HG03571 (cell line): Measurements from ENCODE around the gene PPP4R4.
"Not testable (repeated sequence)": the region's sequence is repeated elsewhere in the genome, so short reads cannot be mapped to it uniquely, and the experiment has no call there.

Experiments
- ATAC-seq: cut with Tn5 transposase; IDR thresholded peaks from one replicate; pipeline ENCODE4 v1.9.1; 2021; ENCODE audit not compliant: unreplicated experiment

PPP4R4 gene

DNA sequence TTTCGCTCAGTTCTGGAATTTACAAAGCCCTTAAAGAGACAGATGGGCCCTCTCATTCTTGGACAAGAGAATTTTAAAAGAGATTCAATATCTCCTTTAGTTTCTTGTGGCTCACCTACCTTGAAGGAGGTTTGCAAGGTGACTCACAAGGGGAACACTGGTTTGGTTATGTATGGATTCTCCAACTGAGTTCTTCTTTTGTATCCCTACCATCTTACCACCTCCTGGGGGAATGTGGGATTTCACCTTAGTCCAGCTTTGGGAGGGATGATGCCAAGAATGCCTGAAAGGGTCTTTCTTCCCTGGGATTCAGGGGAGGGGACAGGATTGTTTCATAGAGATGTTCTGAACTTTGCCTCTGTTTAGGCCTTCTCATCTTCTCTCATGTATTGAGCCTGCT lies 3.7 kb downstream of the PPP4R4 start:
- ATAC-seq = no peak

DNA sequence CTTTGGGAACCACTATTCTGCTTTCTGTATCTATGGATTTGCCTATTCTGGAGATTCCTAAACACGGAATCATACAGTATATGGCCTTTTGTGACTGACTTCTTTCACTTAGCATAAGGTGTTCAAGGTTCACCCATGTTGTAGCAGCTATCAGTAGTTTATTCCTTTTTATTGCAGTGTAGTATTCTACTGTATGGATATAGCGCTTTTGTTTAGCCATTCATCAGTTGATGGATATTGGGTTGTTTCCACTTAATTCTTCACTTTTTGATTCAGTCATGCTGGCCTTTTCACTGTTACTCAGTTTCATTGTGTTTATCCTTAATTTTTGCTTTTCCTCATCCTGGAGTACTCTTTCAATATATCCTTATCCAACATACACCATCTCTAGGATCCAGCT lies 5.1 kb downstream of the PPP4R4 start:
- ATAC-seq = no peak

DNA sequence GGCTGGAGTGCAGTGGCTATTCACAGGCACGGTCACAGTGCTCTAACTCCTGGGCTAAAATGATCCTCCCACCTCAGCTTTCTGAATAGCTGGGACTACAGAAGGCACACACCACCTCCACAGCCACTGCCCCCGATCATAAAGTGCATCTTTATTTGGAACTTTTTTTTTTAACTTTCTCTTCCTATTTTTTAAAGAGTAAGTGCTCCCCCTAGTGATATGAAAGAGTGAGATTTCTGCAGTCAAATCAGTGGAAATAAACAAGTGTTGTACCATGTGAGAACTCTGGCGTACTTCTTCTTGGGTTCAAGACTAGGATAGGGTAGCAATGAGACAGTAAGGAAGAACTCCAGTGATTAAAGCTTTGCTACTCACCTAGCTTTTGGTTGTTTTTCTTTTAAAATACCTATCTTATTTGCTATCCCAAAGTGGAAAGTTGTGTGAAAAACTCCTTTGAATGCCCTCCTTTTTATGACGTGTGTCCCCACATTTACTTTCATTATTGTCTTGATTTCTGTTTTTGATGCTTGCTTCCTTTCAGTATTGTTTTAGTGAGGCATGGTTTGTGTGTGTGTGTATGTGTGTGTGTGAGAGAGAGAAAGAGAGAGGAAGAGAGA lies 6.6 kb downstream of the PPP4R4 start:
- ATAC-seq = peak; percentile 74

DNA sequence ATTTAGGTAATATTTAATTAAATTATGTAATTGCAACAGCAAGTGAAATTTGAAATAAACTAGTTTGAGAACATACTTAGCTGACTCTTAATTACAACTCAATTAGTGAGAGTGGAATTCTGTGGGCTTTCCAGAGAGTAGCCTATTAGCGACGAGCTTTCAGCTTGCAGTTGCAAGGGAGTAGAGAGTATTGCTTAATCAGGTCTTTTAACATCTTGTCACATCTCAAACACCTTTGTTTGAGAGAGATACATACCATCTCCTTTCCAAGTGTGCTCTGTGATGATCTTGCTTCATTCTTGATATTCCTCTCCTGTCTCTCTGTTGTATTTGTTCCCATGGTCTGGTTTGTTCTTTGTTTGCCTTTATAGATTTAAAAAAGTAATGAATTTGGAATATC lies 7.7 kb downstream of the PPP4R4 start:
- ATAC-seq = no peak

DNA sequence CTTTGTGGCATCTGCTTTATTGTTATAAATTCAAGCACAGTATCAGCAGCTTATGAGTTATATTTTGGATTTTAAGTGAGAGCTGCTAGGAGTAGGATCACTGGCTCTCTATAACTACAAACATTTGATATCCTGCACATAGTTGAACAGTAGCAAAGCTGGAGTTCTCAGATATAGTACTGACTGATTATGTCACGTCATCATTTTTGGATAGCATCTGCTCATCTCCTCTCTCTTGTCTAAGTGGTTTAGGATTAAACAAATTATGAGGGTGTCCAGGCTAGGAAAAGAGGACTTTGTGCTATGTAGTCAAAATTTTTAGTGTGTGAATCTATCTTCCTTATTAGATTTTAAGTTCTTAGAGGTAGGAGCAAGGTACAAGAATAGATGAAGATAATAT lies 18.4 kb downstream of the PPP4R4 start:
- ATAC-seq = no peak

DNA sequence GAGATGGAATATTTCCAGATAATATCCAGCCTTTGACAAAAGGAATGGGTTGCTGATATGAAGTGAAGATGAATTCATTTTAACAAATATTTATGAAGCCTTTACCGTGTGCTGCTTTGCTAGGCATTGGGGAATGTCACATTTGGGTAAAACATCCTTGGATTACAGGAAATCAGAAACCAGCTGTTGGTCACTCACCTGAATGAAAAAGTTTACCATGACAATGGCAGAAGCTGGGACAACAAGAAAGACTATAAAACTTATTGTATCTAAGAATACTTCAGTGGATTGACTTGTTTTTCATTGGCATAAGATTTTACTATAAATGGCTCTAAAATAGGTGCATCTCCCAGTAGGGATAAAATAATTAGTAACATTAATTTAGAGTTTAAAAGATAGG lies 19.7 kb downstream of the PPP4R4 start:
- ATAC-seq = no peak

DNA sequence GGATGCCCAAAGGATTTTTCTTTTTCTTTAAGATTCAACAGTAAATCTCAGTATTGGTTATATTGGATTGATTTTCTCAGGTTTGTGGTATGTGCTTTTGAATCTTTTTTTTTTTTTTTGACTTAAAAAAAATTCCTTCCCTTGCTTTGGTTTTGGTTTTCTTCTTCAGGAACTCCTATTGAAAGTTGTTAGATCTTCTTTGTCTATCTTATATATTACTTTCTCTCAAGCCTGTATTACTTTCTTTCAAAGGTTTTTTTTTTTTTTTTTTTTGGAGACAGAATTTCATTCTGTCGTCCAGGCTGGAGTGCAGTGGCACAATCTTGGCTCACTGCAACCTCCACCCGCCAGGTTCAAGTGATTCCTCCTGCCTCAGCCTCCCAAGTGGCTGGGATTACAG lies 21.9 kb downstream of the PPP4R4 start:
- ATAC-seq = no peak

DNA sequence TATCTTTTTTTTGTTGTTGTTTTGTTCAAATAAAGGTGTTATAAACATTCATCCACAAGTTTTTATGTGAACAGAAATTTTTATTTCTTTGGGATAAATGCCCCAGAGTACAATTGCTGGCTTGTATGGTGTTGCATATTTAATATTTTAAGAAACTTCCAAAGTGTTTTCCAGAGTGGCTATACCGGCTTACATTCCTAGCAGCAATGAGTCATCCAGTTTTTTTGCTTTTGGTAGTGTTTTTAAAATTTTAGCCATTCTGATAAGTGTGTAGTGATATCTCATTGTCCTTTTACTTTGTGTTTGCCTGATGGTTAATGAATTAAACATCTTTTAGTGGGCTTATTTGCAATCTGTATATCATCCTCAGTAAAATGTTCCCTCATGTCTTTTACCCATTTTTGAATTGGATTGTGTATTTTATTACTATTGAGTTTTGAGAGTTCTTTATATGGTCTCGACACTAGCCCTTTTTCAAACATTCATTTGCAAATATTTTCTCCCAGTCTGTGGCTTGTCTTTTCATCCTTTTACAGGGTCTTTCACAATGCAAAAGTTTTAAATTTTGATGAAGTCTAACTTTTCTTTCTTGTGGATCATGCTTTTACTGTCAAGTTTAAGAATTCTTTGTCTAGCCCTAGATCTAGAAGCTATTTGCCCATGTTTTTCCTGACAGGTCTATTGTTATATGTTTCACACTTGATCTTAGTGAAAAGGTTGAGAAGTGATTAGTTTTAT lies 29.5 kb downstream of the PPP4R4 start:
- no peak for ATAC-seq

DNA sequence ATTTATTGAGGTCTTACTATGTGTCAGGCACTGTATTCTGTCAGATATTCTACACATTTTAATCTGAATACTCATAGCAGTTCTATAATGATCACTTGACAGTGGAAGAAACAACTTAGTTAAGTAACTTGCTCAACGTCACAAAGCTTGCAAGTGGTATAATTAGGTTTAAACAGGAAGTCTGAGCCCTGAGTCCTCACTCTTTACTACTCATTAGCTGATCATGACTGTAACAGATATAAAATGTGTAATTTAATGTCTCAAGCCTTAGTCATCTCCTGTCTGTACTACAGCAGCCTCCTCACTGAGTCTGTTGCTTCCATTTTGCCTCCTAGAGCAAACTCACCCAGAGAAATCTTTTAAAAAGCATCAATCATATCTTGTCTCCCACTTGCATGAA lies 38.9 kb downstream of the PPP4R4 start:
- ATAC-seq = no peak

DNA sequence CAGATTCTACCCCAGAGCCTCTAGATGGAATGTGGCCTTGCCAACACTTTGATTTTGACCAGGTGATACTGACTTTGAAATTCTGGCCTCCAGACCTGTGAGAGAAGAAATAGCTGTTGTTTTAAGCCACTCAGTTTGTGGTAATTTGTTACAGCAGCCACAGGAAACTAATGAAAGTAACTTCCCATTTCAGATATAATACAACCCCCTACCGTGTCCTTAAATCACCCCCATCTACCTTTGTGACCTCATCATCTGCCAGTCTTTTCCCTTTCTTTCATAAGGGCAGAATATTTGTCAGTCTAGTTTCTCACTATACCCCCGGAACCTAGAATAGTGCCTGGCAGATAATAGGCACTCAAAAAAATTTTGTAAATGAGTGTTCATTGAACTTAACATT lies 39.6 kb downstream of the PPP4R4 start:
- no peak for ATAC-seq

DNA sequence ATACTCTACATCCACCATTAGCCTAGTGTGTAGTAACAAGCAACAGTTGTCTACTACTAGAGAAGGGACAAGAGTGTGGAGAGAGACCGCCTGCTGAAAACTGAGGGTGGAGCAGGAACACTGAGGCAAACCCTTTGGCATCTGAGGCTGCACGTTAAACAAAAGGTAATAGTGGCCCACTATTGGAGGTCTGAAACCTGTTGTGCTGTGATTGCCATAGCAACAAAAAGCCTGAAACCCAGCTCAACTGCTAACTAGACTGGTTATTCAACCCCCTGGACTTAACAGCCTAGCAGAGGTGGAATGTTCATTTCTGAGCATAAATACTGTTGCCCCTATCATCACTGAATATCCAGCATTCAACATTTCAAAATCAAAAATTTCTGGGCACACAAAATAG lies 43.0 kb downstream of the PPP4R4 start:
- ATAC-seq = no peak

DNA sequence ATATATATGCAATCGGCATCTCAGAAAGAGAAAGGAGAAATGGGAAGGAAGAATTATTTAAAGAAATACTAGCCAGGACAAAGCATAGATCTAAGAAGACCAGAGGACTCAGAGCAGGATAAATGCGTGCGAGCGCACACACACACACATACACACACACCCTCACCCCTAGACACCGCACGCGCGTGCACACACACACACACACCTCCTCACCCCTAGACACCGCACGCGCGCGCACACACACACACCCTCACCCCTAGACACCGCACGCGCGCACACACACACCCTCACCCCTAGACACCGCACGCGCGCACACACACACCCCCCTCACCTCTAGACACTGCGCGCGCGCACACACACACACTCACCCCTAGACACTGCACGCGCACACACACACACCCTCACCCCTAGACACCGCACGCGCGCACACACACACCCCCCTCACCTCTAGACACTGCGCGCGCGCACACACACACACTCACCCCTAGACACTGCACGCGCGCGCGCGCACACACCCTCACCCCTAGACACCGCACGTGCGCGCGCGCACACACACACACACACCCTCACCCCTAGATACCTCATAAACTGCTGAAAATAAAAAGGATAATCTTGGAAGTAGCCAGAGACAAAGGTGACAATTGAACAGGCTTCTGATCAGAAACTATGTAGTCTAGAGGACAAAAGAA lies 44.2 kb downstream of the PPP4R4 start:
- ATAC-seq = not testable (repeated sequence)

DNA sequence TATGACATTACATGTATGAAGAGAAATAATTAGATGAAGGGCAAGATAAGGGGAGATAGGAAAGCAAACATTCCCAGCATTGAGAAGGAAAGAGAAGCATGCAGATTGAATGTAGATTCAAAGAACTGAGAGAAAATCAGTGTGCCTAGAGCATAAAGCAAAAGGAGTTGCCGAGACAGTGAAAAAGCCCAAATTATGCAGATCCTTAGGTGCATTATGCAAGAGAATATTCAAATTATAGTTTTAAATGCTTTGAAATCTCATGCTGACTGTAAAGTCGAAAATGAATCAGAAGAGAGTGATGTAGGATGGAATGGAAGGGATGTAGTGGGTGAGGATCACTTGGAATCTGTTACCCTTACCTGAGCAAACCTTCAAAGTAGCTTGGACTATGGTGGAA lies 49.9 kb downstream of the PPP4R4 start:
- no peak for ATAC-seq

DNA sequence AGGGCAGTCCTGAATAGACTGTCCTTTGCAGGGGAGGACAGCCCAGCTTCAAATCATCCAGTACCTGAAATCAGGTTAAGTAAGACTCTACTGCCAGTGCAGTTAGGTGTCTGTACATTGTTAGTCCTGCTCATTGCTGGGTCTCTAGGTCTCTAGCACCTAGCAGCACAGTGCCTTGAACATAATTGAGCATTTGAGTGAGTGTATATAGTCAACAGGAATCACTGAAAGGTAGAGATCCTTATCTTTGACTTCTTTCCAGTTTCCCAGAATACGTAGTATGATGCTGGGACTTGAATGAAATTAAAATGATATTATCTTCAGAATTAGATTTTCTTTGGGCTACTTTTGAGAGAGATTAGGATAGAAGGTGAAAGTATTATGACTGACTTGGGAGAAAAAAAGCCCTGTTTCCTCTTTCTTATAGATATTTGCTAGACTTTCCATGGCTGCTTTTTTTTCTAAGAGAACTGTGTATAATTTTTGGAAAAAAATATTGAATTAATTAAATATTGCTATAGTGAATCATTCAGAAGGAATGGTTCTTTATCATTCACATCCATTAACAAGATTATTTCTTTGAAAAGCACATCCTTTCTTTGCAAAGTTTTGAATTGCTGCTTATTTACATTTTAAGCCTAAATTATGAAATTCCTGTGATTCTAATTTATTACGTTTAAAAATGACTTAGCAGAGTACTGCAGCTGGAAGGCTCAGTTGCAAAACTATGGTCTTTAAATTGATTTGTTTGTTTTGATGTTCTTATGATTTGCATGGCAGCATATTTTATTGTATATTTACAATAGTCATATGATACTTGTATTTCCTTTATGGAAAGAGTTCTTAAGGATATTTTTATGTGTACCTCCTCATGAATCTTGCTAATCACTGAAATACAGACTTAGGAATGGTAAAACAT lies 51.6 kb downstream of the PPP4R4 start:
- ATAC-seq = no peak

DNA sequence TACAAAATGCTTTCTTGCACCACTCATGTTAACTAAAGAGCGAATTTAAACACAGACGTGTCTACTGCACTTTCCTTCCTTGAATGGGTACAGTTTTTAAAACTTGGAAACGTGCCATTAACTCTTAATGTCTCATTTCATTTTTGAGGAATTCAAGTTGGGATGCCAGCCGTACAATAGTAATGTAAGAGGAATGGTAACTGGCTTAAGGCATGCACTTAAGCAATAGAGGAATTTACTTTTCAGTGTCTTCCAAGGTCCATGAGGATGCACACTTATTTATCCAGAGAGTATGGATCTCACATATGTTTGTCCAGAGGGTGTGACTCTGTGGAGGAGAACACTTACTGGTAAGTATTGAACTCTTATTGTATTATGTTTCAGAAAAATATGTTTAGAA lies 52.9 kb downstream of the PPP4R4 start:
- ATAC-seq = no peak

DNA sequence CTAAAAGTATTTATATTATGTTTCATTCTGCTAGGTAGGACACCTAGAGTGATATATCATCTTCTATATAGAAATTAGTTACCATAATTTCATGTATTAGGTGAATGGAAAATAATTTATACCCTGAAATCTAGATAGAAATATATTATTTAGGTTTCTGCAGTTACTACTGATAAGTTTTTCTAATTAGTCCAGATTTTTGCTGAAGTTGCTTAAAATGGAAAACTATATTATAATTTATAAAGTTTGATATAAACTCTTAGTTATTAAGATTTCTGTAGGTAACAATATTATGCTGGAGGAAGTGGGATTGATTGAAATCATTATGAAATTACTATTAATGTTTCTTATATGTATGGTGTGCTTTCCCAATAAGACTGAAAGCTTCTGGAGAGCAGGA lies 62.9 kb downstream of the PPP4R4 start:
- ATAC-seq = no peak

DNA sequence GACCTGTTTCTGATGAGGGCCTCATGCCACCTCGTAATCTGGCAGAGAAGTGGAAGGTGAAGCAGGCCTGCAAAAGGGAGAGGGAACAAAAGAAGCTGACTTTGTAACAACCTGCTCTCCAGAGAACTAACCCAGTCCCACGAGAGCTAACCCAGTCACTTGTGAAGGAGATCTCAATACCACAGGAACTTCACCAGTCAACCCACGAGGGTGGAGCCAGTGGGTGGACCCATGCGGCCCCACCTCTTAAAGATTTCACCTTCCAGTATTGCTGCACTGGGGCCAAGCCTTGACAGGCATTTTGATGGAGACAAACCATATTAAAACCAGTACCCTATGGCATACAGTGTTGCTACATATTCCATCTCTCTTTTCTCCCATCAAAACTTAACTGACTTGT lies 63.9 kb downstream of the PPP4R4 start:
- no peak for ATAC-seq

DNA sequence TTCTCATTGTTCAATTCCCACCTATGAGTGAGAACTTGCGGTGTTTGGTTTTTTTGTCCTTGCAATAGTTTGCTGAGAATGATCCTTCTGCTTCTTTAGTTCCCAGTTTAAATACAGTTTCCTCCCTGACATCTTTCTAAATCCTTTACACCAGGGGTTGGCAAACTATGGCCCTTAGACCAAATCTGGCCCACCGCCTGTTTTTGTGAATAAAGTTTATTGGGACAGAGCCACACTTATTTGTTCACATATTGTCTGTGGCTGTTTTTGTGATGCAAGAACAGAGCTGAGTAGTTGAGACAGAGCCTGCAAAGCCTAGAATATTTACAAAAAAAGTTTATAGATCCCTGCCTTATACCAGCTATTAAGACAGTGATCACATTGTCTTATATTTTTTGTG lies 65.3 kb downstream of the PPP4R4 start:
- no peak for ATAC-seq

DNA sequence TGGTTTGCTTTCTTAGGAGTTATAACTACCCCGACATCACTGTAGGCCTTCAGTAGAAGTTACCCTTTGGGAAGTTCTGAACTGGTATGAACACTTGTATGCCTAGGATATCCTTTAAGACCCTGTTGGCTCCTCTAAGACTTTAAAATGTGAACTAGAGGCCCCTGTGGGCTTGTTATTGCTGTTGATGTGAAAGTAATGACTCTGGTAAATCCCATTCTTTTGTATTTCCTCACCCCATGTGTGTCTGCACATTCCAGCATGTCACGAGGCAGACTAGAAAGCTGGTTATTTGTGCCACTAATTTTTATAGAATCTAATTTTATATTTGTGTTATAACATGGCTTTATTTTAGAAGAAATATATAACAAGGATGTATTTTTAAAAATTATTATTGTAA lies 70.1 kb downstream of the PPP4R4 start:
- no peak for ATAC-seq

DNA sequence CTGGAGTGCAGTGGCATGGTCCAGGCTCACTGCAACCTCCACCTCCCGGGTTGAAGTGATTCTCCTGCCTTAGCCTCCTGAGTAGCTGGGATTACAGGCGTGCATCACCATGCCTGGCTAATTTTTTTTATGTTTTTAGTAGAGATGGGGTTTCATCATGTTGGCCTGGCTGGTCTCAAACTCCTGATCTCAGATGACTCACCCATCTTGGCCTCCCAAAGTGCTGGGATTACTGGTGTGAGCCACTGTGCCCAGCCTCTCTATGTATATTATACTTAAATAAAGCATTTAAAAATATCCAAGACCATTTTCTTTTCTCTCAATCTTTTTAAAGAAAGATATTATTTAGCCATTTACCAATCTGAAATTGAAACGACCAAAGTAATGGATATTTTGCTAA lies 90.1 kb downstream of the PPP4R4 start:
- ATAC-seq = not testable (repeated sequence)

DNA sequence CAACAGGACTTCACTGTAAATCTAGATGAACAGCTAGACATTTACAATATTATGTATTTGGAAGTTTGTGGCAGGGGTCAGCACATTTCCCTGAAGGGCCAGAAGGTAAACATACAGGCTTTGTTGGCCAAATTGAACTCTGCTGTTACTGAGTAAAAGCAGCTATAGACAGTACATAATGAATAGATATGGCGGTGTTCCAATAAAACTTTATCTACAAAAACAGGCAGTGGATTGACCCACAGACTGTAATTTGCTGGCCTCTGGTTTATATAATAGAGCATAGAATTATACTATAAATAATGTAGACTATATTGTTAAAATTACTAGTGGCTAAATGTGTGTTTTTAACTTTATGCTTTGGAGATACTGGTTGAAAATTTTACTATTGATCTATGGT lies 93.2 kb downstream of the PPP4R4 start:
- no peak for ATAC-seq
